ENCODE measurements around the gene ACOXL.

The ACOXL gene

GRCh38 chr2:110800611-110801402, 68.4 kb downstream of the ACOXL start:
- DNase-seq: no peak

DNA sequence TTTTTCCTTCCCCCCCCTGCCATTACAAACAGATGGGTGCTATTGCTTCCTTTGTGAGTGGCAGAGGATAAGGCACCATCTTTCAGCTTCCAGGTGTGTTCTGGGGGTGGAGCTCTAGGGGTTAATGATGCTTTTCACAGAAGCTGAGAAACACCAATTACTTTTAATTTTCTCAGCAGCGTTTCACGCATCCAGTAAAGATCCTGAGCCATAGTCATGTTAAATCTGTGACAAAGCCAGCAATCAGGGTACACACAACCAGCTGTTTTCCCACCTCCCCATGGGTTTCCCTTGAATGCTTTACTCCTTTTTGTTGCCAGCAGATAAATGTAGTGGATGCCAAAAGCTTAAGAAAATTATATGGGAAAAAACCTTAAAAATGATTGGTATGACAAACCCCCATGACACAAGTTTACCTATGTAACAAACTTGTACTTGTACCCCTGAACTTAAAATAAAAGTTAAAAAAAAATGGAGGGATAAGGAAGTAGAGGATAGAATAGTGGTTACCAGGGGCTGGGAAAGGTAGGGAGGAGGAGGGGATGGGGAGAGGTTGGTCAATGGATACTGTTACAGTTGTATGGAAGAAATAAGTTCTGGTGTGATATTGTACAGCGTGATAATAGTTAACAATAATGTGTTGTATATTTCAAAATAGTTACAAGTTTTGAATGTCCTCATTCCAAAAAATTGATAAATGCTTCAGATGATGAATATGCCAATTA, 70.0 kb downstream of the ACOXL start:
- DNase-seq: no peak

DNA sequence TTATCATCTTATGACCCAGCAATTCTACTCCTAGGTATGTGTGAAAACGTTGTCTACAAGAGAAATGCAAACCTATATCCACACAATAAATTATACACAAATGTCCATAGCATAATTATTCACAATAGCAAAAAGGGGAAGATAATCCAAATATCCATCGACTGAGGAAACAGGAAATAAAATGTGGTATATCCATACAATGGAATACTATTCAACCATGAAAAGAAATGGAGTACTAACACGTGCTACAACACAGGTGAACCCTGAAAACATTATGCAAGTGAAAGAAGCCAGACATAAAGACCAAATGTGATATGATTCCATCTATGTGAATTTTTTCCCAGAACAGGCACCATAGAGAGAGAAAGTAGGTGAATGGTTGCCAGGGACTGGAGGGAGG, 72.1 kb downstream of the ACOXL start:
- no peak for DNase-seq

GRCh38 chr2:110804915-110805314, 72.5 kb downstream of the ACOXL start:
- peak; percentile 63 for DNase-seq

DNA sequence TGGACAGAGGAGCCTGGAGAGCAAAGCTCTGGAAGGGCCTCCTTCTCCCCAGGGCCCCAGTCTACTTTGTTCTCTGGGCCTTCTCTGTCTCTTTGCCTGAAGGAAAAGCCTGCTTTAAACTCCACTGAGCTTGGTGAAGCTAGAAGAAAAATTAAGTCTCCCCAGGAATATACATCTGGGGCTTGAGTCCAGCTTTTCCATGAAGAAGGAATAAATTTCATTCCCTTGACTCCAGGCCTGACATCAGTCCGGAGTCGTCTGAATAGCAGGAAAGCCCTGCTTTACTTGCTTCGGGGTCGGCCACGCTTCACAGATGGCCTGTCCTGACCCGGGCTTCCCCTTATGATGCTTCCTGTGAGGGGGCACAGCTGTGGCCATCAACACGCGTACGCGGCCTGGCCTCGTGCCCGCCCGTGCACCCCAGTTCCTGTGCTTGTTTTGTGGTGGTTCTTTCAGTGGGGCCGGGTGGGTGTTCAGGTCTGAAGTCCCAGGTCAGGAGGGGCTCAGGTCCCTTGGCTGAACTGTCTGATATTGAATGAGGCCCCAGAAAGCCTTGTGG, 73.6 kb downstream of the ACOXL start:
- DNase-seq: peak; percentile 27

DNA sequence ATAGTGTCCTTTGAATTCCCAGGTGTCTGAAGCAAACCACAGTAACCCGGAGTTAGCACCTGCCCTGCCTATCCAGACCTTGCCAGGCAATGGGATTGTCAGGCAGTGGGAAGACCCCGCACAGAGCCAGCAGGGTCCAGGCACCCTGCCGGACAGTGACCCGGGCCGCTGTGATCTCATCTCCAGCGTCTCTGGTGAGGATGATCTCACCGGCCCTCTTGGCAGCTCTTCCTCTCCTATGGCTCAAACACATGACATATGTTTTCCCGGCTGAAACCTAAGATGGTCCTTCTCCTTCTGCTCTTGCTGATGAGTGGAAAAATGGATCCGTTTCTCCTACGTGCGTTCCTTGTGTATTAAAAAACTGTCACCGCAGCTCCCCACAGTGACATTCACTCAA, 75.1 kb downstream of the ACOXL start:
- no peak for DNase-seq

GRCh38 chr2:110810404-110810803, 78.0 kb downstream of the ACOXL start:
- DNase-seq: no peak

DNA sequence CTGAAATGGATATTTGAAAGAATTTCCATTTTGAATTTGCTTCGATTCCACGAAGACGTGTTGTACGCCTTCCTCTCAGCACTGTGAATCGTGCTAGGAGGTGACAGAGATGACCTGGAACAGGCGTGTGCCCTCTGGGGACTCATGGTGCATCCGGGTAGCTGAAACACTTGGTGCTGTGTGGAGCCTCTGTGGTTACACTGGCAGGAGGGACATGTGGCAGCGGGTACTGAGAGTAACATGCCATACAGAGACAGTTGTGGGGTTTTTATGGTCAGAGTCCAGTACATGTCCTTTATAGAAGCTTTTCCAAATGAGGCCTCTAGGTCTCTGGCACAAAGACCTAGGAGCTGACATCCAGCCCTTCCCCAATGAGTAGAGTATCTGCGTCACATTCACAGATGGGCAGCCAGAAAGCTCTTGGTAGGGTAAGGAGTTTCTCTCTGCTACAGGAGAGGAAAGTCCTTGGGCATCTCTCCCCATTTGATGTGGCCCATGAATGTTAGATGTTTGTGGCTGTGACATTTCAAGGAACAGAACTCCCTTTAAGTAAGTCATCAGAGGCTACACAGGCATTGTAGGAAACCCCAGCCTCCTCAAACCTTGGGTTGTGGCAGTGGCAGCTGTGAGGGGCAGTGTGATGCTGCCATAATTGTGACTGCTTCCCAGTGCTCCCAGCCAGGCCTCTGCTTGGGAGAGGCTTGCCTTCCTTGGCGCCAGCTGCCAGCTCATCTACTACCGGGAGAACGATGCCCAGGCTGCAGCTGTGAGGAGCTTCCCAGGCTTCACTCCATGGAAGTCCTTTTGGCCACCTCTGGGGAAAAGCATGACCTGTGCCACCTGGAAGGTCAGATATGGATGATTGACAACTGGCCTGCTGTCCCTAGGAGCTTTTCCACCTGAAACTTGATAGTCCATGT, 80.6 kb downstream of the ACOXL start:
- no peak for DNase-seq

- no peak for DNase-seq
Measured at GRCh38 chr2:110813896-110814295, 81.5 kb downstream of the ACOXL start.

GRCh38 chr2:110815938-110816337, 83.6 kb downstream of the ACOXL start:
- no peak for DNase-seq

GRCh38 chr2:110816404-110817365, 84.3 kb downstream of the ACOXL start:
- DNase-seq: no peak

DNA sequence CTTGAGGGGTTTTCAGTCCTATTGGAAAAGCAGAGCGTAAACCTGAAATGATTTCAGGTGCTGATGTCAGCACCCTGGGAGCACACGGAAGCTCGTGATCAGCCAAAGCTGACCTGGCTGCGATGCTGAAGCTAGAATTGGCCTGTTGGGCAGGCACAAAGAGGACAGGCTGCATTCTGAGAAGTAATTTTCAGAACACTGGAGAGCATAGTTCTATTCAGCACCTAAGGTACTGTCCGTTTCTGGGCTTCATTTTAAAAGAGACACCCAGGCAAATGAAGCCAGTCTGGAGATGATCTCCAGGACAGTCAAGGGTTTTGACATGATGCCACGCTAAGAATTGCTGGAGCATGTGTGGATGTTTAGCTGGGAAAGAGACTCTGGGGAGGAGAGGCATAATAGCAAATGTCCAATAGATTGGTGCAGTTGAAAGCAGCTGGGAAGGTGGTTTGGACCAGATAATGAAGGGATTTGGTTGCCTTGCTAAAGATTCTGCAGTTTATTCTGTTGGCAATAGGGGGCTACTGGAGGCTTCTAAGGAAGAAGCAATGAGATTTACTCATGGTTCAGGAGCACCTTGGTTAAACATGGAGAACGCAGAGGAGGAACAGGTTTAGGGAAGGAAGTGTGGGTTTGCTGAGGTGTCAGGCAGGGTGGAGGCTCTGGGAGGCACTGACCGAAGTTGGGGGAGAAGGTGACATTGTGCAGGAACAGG, 86.6 kb downstream of the ACOXL start:
- DNase-seq: no peak

DNA sequence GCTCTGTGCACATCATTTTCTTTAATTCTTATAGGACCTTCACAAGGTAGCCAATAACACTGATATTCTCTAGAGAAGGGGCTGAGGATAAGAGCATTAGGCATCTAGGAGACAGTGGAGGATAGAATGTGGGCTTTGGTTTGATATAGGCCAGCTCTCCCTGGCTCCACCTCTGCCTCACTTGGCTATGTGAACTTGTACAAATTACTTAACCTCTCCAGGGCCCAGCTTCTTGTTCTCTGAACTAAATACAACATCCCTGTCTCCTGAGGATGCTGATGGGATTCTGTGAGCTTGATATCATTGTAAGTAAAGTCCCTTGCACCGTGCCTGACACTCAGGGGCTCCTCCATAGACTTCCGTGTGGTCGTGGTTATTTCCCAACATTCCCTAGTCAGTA, 87.3 kb downstream of the ACOXL start:
- no peak for DNase-seq

DNA sequence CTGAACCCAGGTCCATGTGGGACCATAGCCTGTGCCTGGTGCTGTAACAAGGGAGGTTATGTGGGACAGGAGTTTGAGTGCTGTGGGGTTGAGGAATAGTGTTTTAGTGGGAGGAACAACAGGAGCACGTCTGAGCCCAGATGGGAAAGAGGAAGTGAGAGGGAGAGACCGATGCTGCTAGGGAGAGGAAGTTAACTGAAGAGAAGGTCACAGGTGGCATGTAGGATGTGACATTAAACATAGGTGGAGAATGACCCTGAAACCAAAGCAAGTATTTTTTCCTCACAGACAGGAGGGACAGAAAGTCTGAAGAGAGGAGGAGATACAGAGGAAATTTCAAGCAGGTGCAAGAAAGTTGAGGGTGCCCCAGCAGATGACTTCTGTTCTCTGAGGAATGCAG, 87.8 kb downstream of the ACOXL start:
- no peak for DNase-seq

DNA sequence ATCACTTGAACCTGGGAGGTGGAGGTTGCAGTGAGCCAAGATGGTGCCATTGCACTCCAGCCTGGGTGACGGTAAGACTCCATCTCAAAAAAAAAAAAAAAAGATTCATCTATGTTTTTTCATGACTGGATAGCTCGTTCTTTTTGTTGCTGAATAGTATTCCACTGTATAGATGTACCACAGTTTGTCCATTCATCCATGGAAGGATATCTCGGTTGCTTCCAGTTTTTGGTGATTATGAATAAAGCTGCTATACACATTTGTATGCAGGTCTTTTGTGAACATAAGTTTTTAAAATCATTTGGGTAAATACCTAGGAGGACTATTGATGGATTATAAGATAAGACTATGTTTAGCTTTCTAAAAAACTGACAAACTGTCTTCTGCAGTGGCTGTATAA, 90.8 kb downstream of the ACOXL start:
- DNase-seq: no peak

DNA sequence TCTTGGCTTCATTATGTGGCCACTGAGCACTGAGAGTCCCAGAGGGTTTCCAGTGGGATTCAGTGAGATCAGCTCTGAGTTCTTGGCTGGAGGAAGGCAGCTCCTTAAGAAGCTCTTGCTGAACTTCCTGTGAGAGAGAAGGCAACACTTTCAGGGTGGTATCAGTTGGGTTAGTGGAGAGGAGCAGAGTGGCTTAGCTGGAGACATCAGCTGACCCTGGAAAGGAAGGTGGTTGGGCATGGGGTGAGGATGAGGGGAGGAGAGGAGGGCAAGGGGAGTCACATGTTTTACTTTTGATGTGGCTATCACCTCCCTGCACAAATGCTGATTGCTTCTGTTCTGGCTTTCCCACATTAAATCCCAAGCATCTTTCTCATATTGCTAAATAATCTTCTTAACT, 95.1 kb downstream of the ACOXL start:
- no peak for DNase-seq

DNA sequence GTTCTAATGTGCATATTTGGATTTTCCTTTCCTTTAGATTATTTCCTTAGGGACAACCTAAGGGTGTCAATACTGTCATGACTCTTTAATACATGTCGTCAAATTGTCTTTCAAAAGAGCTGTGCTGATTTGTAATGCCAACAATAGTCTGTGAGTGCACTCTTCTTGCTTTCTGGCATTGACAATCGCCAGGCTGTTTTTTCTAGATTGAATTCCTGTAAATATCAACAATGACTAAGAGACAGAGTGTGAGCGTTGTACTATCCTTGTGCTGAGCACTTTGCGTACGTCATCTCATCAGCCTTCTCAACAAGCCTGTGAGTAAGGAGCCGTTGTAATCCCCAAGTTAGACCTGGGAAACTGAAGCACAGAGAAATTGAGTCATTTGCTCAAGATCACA, 96.0 kb downstream of the ACOXL start:
- DNase-seq: no peak

DNA sequence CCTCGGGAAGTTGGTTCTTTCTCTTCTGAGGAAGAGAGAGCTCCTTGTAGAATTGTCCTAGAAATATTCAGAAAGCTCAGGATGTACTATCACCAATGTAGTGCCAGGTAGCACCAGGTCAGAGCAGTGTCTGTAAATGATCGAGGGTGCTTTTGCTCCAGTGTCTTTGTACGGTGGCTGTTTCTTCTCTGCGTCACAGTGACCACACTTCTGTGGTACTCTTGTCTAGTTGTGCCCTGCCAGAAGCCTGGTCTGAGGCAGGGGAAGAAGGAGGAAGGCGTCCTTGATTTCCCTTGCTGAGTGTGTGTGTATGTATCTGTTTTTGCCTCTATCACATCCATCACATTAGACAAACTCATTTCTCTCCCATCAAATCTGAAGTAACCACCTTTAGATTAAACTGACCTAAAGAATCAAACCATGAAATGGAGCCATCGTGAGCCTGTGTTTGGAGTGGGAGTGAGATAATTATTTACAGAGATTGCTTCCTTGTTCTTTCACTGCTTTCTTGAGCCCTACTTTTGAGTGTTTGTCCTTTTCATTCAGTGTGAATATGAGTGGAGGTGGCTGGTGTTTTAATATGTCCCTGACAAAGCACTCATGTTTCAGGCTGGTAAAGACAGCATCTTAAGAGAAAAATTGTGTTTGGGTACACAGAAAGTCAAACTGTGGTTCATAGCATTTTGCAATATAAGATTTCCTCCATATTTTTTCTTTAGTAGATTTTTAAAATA, 97.2 kb downstream of the ACOXL start:
- DNase-seq: no peak

- DNase-seq: no peak
Measured at GRCh38 chr2:110832740-110833139, 100.4 kb downstream of the ACOXL start.

DNA sequence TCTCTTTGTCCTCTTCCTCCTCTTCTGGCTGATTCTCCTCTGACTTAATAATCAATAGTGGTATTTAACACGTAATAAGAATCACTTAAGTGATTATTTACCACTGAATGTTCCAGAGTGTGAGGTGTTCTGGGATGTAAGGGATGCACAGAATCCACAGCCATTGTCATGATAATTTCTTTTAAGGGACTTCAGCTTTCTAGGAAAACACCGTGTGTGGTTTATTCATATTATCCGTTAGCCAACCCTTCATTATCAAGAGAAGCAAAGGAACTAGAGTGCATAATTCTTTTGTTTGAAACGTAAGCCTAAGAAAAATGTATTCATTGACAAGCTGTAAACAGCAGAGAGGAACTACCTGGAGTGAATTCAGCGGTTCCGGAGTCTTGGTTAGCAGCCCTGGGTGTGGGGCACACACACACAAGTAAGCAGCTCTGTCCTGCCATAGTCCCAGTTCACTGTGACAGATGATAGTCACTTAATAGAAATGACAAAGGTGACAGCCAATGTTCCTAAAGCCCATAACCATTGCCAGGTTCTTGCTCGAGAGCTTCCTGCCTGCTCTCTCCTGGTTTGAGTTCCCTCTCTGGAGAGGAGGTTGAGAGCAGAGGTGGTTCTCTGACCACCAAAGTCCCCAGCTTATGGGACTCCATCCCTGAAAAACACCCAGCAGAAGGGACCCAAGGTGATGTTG, 101.9 kb downstream of the ACOXL start:
- DNase-seq: no peak
